HL-60 (cell line): ENCODE data around the gene TRIM62.

Source experiments
- CTCF ChIP-seq: IDR thresholded peaks from one replicate; pipeline ENCODE4 v1.5.1; 2011; ENCODE audit warnings: low read length, control low read depth, inconsistent platforms; ENCODE audit not compliant: insufficient read depth
- GABPA ChIP-seq: IDR thresholded peaks from 2 replicates; pipeline ENCODE4 v1.6.1; 2012; ENCODE audit warnings: low read depth
- POLR2AphosphoS5 ChIP-seq: IDR thresholded peaks from 2 replicates; pipeline ENCODE4 v1.6.1; 2012; ENCODE audit warnings: low read depth
- REST ChIP-seq: IDR thresholded peaks from 2 replicates; pipeline ENCODE4 v1.6.1; 2012; ENCODE audit warnings: low read depth; ENCODE audit not compliant: insufficient replicate concordance

- TF ChIP-seq CTCF (no peak), POLR2AphosphoS5 (no peak), REST (no peak), GABPA (no peak)
Measured at GRCh38 chr1:33178836-33179439, 2.9 kb downstream of the TRIM62 start.
